SH-SY5Y (cell line): ENCODE data around the gene ETV5.

Source experiments
- GATA2 ChIP-seq: IDR thresholded peaks from 2 replicates; pipeline ENCODE4 v1.6.1; 2011; ENCODE audit warnings: mild to moderate bottlenecking, low read depth, low read length
- GATA3 ChIP-seq: IDR thresholded peaks from 2 replicates; pipeline ENCODE4 v1.6.1; 2011; ENCODE audit warnings: low read depth, mild to moderate bottlenecking, low read length, moderate library complexity

GRCh38 chr3:186003610-186004009, 105.3 kb downstream of the ETV5 start:
- TF ChIP-seq GATA3 (no peak), GATA2 (no peak)
